ENCODE measurements around the gene TERF2IP. TPM values are rescaled to one million over a fixed set of nuclear protein-coding genes. Genes with fewer than 3 reads are reported as not detected.
A peak's percentile ranks its signal among the peaks of the same experiment; 100 is the strongest.

TERF2IP gene
- total and polyA plus RNA-seq, 9 of the 15 experiments (the other 6 are each of a cell fraction or from before 2014, with no cell fraction given): 14.5 to 64.2 (median 47.0) TPM

- TF ChIP-seq TAF7 (tag; IDR thresholded peaks at IDR 0.05) (no peak), MNT (conservative IDR thresholded peaks at IDR 0.05) (peak in 1 of 2 experiments; percentile 35; a peak in 2 of 4 replicates), HOMEZ (CRISPR knock-in tag; IDR thresholded peaks at IDR 0.05) (no peak), BHLHE40 (IDR thresholded peaks at IDR 0.05; ENCODE audit: low read length) (no peak), JUND (IDR thresholded peaks at IDR 0.05; ENCODE audit: borderline replicate concordance, low read depth, low read length) (peak; percentile 54; the same call in 1 of the 2 replicates), JUND (tag; IDR thresholded peaks at IDR 0.05; ENCODE audit: borderline replicate concordance, low read depth, low read length) (peak; percentile 23; the same call in 1 of the 3 replicates), JUNB (CRISPR knock-in tag; conservative IDR thresholded peaks at IDR 0.05) (no peak), EHMT2 (IDR thresholded peaks at IDR 0.05) (peak; percentile 61; the same call in 1 of the 2 replicates), MTA1 (IDR thresholded peaks at IDR 0.05; ENCODE audit: borderline replicate concordance) (peak; percentile 24; the same call in 1 of the 2 replicates), PTTG1 (tag; IDR thresholded peaks at IDR 0.05; ENCODE audit: low read depth) (no peak), ZNF280A (IDR thresholded peaks at IDR 0.05; ENCODE audit: low read depth, partially characterized antibody) (no peak), ERF (CRISPR knock-in tag; IDR thresholded peaks at IDR 0.05) (no peak), NR2F6 (CRISPR knock-in tag; IDR thresholded peaks at IDR 0.05) (no peak), HDGF (IDR thresholded peaks at IDR 0.05) (no peak), ELF1 (tag; IDR thresholded peaks at IDR 0.05) (no peak), ZC3H8 (IDR thresholded peaks at IDR 0.05) (no peak), ZNF586 (CRISPR knock-in tag; conservative IDR thresholded peaks at IDR 0.05) (no peak), ARHGAP35 (IDR thresholded peaks at IDR 0.05; ENCODE audit: partially characterized antibody) (no peak), HNRNPUL1 (IDR thresholded peaks at IDR 0.05; ENCODE audit: low read length) (no peak), HNRNPK (IDR thresholded peaks at IDR 0.05; ENCODE audit: low read depth, low read length, poor library complexity, severe bottlenecking) (no peak), NFE2 (IDR thresholded peaks at IDR 0.05; ENCODE audit: low read depth) (peak; percentile 62; the same call in 1 of the 2 replicates), GMEB1 (CRISPR knock-in tag; IDR thresholded peaks at IDR 0.05) (no peak)
- TF ChIP-seq, protein P1, sequence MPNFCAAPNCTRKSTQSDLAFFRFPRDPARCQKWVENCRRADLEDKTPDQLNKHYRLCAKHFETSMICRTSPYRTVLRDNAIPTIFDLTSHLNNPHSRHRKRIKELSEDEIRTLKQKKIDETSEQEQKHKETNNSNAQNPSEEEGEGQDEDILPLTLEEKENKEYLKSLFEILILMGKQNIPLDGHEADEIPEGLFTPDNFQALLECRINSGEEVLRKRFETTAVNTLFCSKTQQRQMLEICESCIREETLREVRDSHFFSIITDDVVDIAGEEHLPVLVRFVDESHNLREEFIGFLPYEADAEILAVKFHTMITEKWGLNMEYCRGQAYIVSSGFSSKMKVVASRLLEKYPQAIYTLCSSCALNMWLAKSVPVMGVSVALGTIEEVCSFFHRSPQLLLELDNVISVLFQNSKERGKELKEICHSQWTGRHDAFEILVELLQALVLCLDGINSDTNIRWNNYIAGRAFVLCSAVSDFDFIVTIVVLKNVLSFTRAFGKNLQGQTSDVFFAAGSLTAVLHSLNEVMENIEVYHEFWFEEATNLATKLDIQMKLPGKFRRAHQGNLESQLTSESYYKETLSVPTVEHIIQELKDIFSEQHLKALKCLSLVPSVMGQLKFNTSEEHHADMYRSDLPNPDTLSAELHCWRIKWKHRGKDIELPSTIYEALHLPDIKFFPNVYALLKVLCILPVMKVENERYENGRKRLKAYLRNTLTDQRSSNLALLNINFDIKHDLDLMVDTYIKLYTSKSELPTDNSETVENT (CRISPR knock-in tag; IDR thresholded peaks at IDR 0.05): no peak
Observed at GRCh38 chr16:75621170-75621477, 26.4 kb upstream of the TERF2IP start (continued).

All from K562 (cell line).